HCT116 (cell line): ENCODE results near the gene INMT. TPM values are rescaled to one million over a fixed set of nuclear protein-coding genes. Genes with fewer than 3 reads are reported as not detected.

Experiments used
- ATAC-seq: fragments of 200-7000 bp; cut with Tn5 transposase; 2 replicates; pipeline ENCODE4 v1.9.1; 2020; ENCODE audit warnings: mild to moderate bottlenecking, moderate library complexity
- BruUV-seq: library from RNA; stranded (reverse); fragments of 400-500 nt; replicated peaks from 2 replicates; lab custom pipeline; 2021; lab: Mats Ljungman, UMichigan
- CTCF ChIA-PET: fragments of 300-600 bp; sonication (Branson Sonifier 250); formaldehyde crosslinking; loops from one replicate; lab custom pipeline; 2021; ENCODE audit warnings: antibody characterized with exemption; lab: Charles Lee
- POLR2A ChIA-PET: fragments of 300-600, 350-600 bp; sonication (Branson Sonifier 250); formaldehyde crosslinking; loops from one replicate; lab custom pipeline; 2021; ENCODE audit warnings: antibody characterized with exemption; lab: Charles Lee
- RAD21 ChIA-PET, 2 experiments: fragments of 300-600 bp; sonication (Branson Sonifier 250); formaldehyde crosslinking; loops; one replicate each; lab custom pipeline; 2023; ENCODE audit warnings: low total read pairs in 2 of 2; ENCODE audit not compliant: uncharacterized antibody in 2 of 2, unreplicated experiment in 2 of 2, low non-redundant PET in 1 of 2; lab: Charles Lee
- DNase-seq: peaks from one replicate; pipeline ENCODE4 v3.0.0-alpha.2; 2010; ENCODE audit warnings: low read depth, low spot score
- H2AFZ ChIP-seq: fragments of 200-600 bp; shearing (Covaris generic), sonication (generic); 2 replicates; pipeline ENCODE4 v1.6.1; 2017; ENCODE audit warnings: low read depth, mixed run types, mixed read lengths, antibody characterized with exemption, low read length; ENCODE audit not compliant: poor library complexity, severe bottlenecking
- H3K27ac ChIP-seq: 2 replicates; pipeline ENCODE4 v1.5.1; 2012; ENCODE audit warnings: low read depth, low read length
- H3K27me3 ChIP-seq: fragments of 200-600 bp; sonication (generic); 2 replicates; pipeline ENCODE4 v1.6.1; 2016; ENCODE audit warnings: mixed run types, low read length, mixed read lengths; ENCODE audit not compliant: insufficient read depth
- H3K36me3 ChIP-seq, 2 experiments: fragments of 200-500 bp in 1 of 2; fragments of 200-600 bp in 1 of 2; sonication (Bioruptor generic) in 1 of 2; sonication (generic) in 1 of 2; 2 replicates each; pipeline versions ENCODE4 v1.5.1 to v1.6.1; 2014 to 2016; ENCODE audit warnings: low read length in 2 of 2, inconsistent platforms in 1 of 2, mixed read lengths in 1 of 2, mixed run types in 1 of 2; ENCODE audit not compliant: insufficient read depth in 2 of 2, control insufficient read depth in 1 of 2
- H3K4me1 ChIP-seq, 2 experiments: fragments of 200-600 bp in 1 of 2; sonication (generic) in 1 of 2; 2 replicates each; pipeline versions ENCODE4 v1.5.1 to v1.6.1; 2012 to 2017; ENCODE audit warnings: low read length in 2 of 2, inconsistent platforms in 1 of 2, mild to moderate bottlenecking in 1 of 2, mixed read lengths in 1 of 2, mixed run types in 1 of 2, moderate library complexity in 1 of 2; ENCODE audit not compliant: insufficient read depth in 2 of 2, control insufficient read depth in 1 of 2
- H3K4me2 ChIP-seq: fragments of 200-600 bp; sonication (generic); 2 replicates; pipeline ENCODE4 v1.6.1; 2017; ENCODE audit warnings: mixed run types, low read length, mixed read lengths
- H3K4me3 ChIP-seq, 2 experiments: fragments of 200-600 bp in 1 of 2; sonication (generic) in 1 of 2; replicated peaks in 1 of 2; 2 replicates each; pipeline ENCODE4 v1.5.1; 2011 to 2016; ENCODE audit warnings: low read length in 2 of 2, control low read depth in 1 of 2, low read depth in 1 of 2, mild to moderate bottlenecking in 1 of 2, mixed read lengths in 1 of 2, mixed run types in 1 of 2
- H3K79me2 ChIP-seq: fragments of 200-600 bp; sonication (generic); 2 replicates; pipeline ENCODE4 v1.6.1; 2017; ENCODE audit warnings: mild to moderate bottlenecking, mixed run types, low read length, moderate library complexity, mixed read lengths; ENCODE audit not compliant: insufficient read depth
- H3K9ac ChIP-seq: fragments of 200-600 bp; sonication (generic); 2 replicates; pipeline ENCODE4 v1.6.1; 2016; ENCODE audit warnings: low read length, mixed read lengths
- H3K9me2 ChIP-seq: fragments of 200-600 bp; sonication (generic), shearing (Covaris generic); 2 replicates; pipeline ENCODE4 v1.6.1; 2017; ENCODE audit warnings: mixed run types, mild to moderate bottlenecking, moderate library complexity; ENCODE audit not compliant: insufficient read depth
- H3K9me3 ChIP-seq, 2 experiments: fragments of 200-500 bp in 1 of 2; fragments of 200-600 bp in 1 of 2; sonication (Bioruptor generic) in 1 of 2; sonication (generic) in 1 of 2; 2 replicates each; pipeline ENCODE4 v1.6.1; 2014 to 2017; ENCODE audit warnings: low read length in 2 of 2, mixed read lengths in 2 of 2, inconsistent platforms in 1 of 2, low read depth in 1 of 2, mild to moderate bottlenecking in 1 of 2, mixed run types in 1 of 2, moderate library complexity in 1 of 2; ENCODE audit not compliant: control insufficient read depth in 1 of 2, insufficient read depth in 1 of 2
- H4K20me1 ChIP-seq: fragments of 200-600 bp; sonication (generic), shearing (Covaris generic); 2 replicates; pipeline ENCODE4 v1.6.1; 2017; ENCODE audit warnings: mixed run types, mild to moderate bottlenecking, moderate library complexity; ENCODE audit not compliant: insufficient read depth
- CBX3 ChIP-seq: IDR thresholded peaks from 2 replicates; pipeline ENCODE4 v1.6.1; 2012; ENCODE audit warnings: low read depth
- CTCF ChIP-seq, 3 experiments: fragments of 200-600 bp in 1 of 3; sonication (generic) in 1 of 3; IDR thresholded peaks in 2 of 3; conservative IDR thresholded peaks in 1 of 3; 2 replicates each; pipeline ENCODE4 v1.5.1; 2012 to 2017; ENCODE audit warnings: low read depth in 2 of 3, low read length in 2 of 3, antibody characterized with exemption in 1 of 3, borderline replicate concordance in 1 of 3, control low read depth in 1 of 3, mild to moderate bottlenecking in 1 of 3, mixed read lengths in 1 of 3, mixed run types in 1 of 3, moderate library complexity in 1 of 3; ENCODE audit not compliant: insufficient read depth in 1 of 3
- FOSL1 ChIP-seq: IDR thresholded peaks from 2 replicates; pipeline ENCODE4 v1.6.1; 2012; ENCODE audit warnings: low read depth
- JUND ChIP-seq: IDR thresholded peaks from 2 replicates; pipeline ENCODE4 v1.6.1; 2012
- MAX ChIP-seq: IDR thresholded peaks from 2 replicates; pipeline ENCODE4 v1.6.1; 2012
- POLR2A ChIP-seq: IDR thresholded peaks from 2 replicates; pipeline ENCODE4 v1.7.0; 2011; ENCODE audit warnings: borderline replicate concordance; ENCODE audit not compliant: insufficient read depth, insufficient read length; ENCODE audit errors: extremely low read depth
- POLR2AphosphoS5 ChIP-seq: IDR thresholded peaks from 2 replicates; pipeline ENCODE4 v1.6.1; 2011; ENCODE audit warnings: mild to moderate bottlenecking, low read depth, low read length, moderate library complexity
- RAD21 ChIP-seq: IDR thresholded peaks from 2 replicates; pipeline ENCODE4 v1.6.1; 2012; ENCODE audit warnings: low read depth, mild to moderate bottlenecking
- REST ChIP-seq: IDR thresholded peaks from 2 replicates; pipeline ENCODE4 v1.6.1; 2012; ENCODE audit warnings: low read depth
- TCF7L2 ChIP-seq: IDR thresholded peaks from 2 replicates; pipeline ENCODE4 v1.7.0; 2011; ENCODE audit warnings: borderline replicate concordance, inconsistent platforms; ENCODE audit not compliant: insufficient read depth, insufficient read length; ENCODE audit errors: extremely low read depth
- ZBTB33 ChIP-seq: IDR thresholded peaks from 2 replicates; pipeline ENCODE4 v1.6.1; 2011; ENCODE audit warnings: mild to moderate bottlenecking, low read length, moderate library complexity; ENCODE audit not compliant: insufficient replicate concordance; ENCODE audit errors: extremely low read depth
- ZNF274 ChIP-seq: fragments of 200-500 bp; sonication (Bioruptor generic); IDR thresholded peaks from 2 replicates; pipeline ENCODE4 v1.6.1; 2014; ENCODE audit warnings: mild to moderate bottlenecking, low read depth, low read length, inconsistent platforms
- intact Hi-C: fragments of 100-400 bp; cut with micrococcal nuclease; formaldehyde crosslinking; loops from 2 replicates; pipeline ENCODE4 v1.10.0; 2022
- total RNA-seq: library from RNA; stranded (reverse); gene quantifications from one replicate; pipeline ENCODE4 v1.2.1, GENCODE V29; 2021; ENCODE audit not compliant: unreplicated experiment
- TF ChIP-seq, protein P1 (sequence below): IDR thresholded peaks from 2 replicates; pipeline ENCODE4 v1.6.1; 2012

The INMT gene
- total RNA-seq, 1 experiment from 2014 or later: 0.32 TPM

GRCh38 chr7:30707391-30708357 is 44.3 kb upstream of the INMT start:
- Histone ChIP-seq H3K27ac (no peak overlapping the region), H3K4me1 (no peaks in the 10 kb centered on the region), H3K9ac (no peak overlapping the region), H3K36me3 (no peaks in the 10 kb centered on the region), H3K4me3 (no peak overlapping the region), H3K79me2 (no peaks in the 10 kb centered on the region), H3K27me3 (no peaks in the 10 kb centered on the region), H4K20me1 (no peaks in the 10 kb centered on the region), H3K9me3 (no peaks in the 10 kb centered on the region), H3K9me2 (no peaks in the 10 kb centered on the region), H2AFZ (no peak overlapping the region), H3K4me2 (no peak overlapping the region)
- DNase-seq (no peak), ATAC-seq (no peak)
- ChIA-PET CTCF (no interaction called here), POLR2A (no interaction called here), RAD21 (no interaction called here)
- BruUV-seq: no TSS peak
- no peak for TF ChIP-seq FOSL1
- no peak for TF ChIP-seq TCF7L2
- TF ChIP-seq MAX: no peak
- TF ChIP-seq RAD21: no peak
- no peak for TF ChIP-seq CBX3
- TF ChIP-seq CTCF (IDR thresholded peaks at IDR 0.05 in 2 of 3, conservative IDR thresholded peaks at IDR 0.05 in 1 of 3; ENCODE audit: borderline replicate concordance in 1 of 3, insufficient read depth in 1 of 3, low read depth in 2 of 3, low read length in 2 of 3): no peak
- TF ChIP-seq ZBTB33: no peak
- TF ChIP-seq POLR2A: no peak
- no peak for TF ChIP-seq POLR2AphosphoS5
- TF ChIP-seq, protein P1, sequence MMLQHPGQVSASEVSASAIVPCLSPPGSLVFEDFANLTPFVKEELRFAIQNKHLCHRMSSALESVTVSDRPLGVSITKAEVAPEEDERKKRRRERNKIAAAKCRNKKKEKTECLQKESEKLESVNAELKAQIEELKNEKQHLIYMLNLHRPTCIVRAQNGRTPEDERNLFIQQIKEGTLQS: no peak
- TF ChIP-seq ZNF274: no peak
- no peak for TF ChIP-seq JUND
- no peak for TF ChIP-seq REST
- intact Hi-C loops: no loop called here
